Cardiac fibroblast (primary cell): ENCODE data around the gene VPS37B.

ENCODE experiments used
- DNase-seq, 2 donors: peaks; one replicate each; pipeline versions ENCODE4 v3.0.0 to v3.0.0-alpha.2; 2010; ENCODE audit warnings: low read depth in 2 of 2
- H3K4me3 ChIP-seq, 2 donors: replicated peaks in 1 of 2; 1 replicate in 1 of 2; 2 replicates in 1 of 2; pipeline ENCODE4 v1.5.1; 2011; ENCODE audit warnings: low read depth in 2 of 2, low read length in 2 of 2, mild to moderate bottlenecking in 2 of 2, moderate library complexity in 1 of 2
- CTCF ChIP-seq: IDR thresholded peaks from one replicate; pipeline ENCODE4 v1.5.1; 2011; ENCODE audit warnings: low read depth, mild to moderate bottlenecking, low read length, inconsistent platforms

VPS37B gene

GRCh38 chr12:122830517-122831214, 65.3 kb downstream of the VPS37B start:
- TF ChIP-seq CTCF, result no peak
- peak; percentile 73 to 97 for DNase-seq
- no peak overlapping the region for H3K4me3 ChIP-seq

GRCh38 chr12:122827258-122827657, 68.7 kb downstream of the VPS37B start:
- TF ChIP-seq CTCF, result no peak
- no peak for DNase-seq
- H3K4me3 ChIP-seq, result no peak overlapping the region

- peak overlapping the region; percentile 19 to 45 for H3K4me3 ChIP-seq
- no peak for DNase-seq
- no peak for TF ChIP-seq CTCF
These were observed 69.9 kb downstream of the VPS37B start for GRCh38 chr12:122825773-122826724.

GRCh38 chr12:122823429-122823828, 72.5 kb downstream of the VPS37B start:
- no peak for TF ChIP-seq CTCF
- DNase-seq, result no peak
- H3K4me3 ChIP-seq, result no peak overlapping the region

- no peak for TF ChIP-seq CTCF
- DNase-seq, result no peak
- no peak overlapping the region for H3K4me3 ChIP-seq
These were observed 75.1 kb downstream of the VPS37B start for GRCh38 chr12:122820838-122821271.

- DNase-seq, result no peak
- no peak overlapping the region for H3K4me3 ChIP-seq
- TF ChIP-seq CTCF, result no peak
These were observed 75.8 kb downstream of the VPS37B start for GRCh38 chr12:122820138-122820537.
